HEK293T (cell line): ENCODE results near the gene GDF2.

ENCODE experiments used
- CTCF ChIA-PET: fragments of 350-600 bp; formaldehyde crosslinking; extraction: SDS; loops from one replicate; lab custom pipeline; 2021; ENCODE audit warnings: antibody characterized with exemption, inconsistent platforms; lab: Yijun Ruan, JAX
- POLR2A ChIA-PET: fragments of 350-600 bp; formaldehyde crosslinking; extraction: SDS; loops from one replicate; lab custom pipeline; 2020; ENCODE audit warnings: antibody characterized with exemption, inconsistent platforms; lab: Yijun Ruan, JAX
- DNase-seq: peaks from one replicate; pipeline ENCODE4 v3.0.0; 2012; ENCODE audit warnings: mixed read lengths; ENCODE audit errors: extremely low spot score
- ARNT ChIP-seq: fragments of 450-650 bp; IDR thresholded peaks from 2 replicates; pipeline ENCODE4 v1.6.1; 2017; ENCODE audit warnings: mild to moderate bottlenecking
- BHLHE40 ChIP-seq: fragments of 450-650 bp; IDR thresholded peaks from 2 replicates; pipeline ENCODE4 v1.6.1; 2016; ENCODE audit warnings: mild to moderate bottlenecking, moderate library complexity, borderline replicate concordance
- CTBP1 ChIP-seq: fragments of 450-650 bp; IDR thresholded peaks from 2 replicates; pipeline ENCODE4 v1.6.1; 2016; ENCODE audit warnings: borderline replicate concordance
- ELF4 ChIP-seq: fragments of 450-650 bp; IDR thresholded peaks from 2 replicates; pipeline ENCODE4 v1.6.1; 2017; ENCODE audit warnings: antibody characterized with exemption
- FOXA1 ChIP-seq: fragments of 450-650 bp; IDR thresholded peaks from 2 replicates; pipeline ENCODE4 v1.6.1; 2016; ENCODE audit warnings: mild to moderate bottlenecking
- FOXK2 ChIP-seq: fragments of 450-650 bp; IDR thresholded peaks from 2 replicates; pipeline ENCODE4 v1.6.1; 2016; ENCODE audit warnings: mild to moderate bottlenecking
- FOXM1 ChIP-seq: fragments of 450-650 bp; IDR thresholded peaks from 2 replicates; pipeline ENCODE4 v1.6.1; 2017; ENCODE audit warnings: mild to moderate bottlenecking, borderline replicate concordance
- HDGF ChIP-seq: fragments of 450-650 bp; IDR thresholded peaks from 2 replicates; pipeline ENCODE4 v1.6.1; 2017; ENCODE audit warnings: antibody characterized with exemption, borderline replicate concordance
- L3MBTL2 ChIP-seq: fragments of 450-650 bp; conservative IDR thresholded peaks from 2 replicates; pipeline ENCODE4 v1.6.1; 2016; ENCODE audit warnings: mild to moderate bottlenecking
- LEF1 ChIP-seq: fragments of 450-650 bp; IDR thresholded peaks from 2 replicates; pipeline ENCODE4 v1.6.1; 2017; ENCODE audit warnings: mild to moderate bottlenecking, borderline replicate concordance
- NFRKB ChIP-seq: fragments of 450-650 bp; IDR thresholded peaks from 2 replicates; pipeline ENCODE4 v1.6.1; 2016; ENCODE audit warnings: mild to moderate bottlenecking, moderate library complexity
- SP1 ChIP-seq: fragments of 450-650 bp; IDR thresholded peaks from 2 replicates; pipeline ENCODE4 v1.6.1; 2017
- SUZ12 ChIP-seq: fragments of 450-650 bp; IDR thresholded peaks from 2 replicates; pipeline ENCODE4 v1.6.1; 2016; ENCODE audit warnings: mild to moderate bottlenecking
- TARDBP ChIP-seq: fragments of 450-650 bp; IDR thresholded peaks from 2 replicates; pipeline ENCODE4 v1.6.1; 2016
- ZNF384 ChIP-seq: fragments of 450-650 bp; IDR thresholded peaks from 2 replicates; pipeline ENCODE4 v1.6.1; 2016
- TF ChIP-seq, protein P1 (sequence below): fragments of 450-650 bp; IDR thresholded peaks from 2 replicates; pipeline ENCODE4 v1.6.1; 2016

Gene GDF2

DNA sequence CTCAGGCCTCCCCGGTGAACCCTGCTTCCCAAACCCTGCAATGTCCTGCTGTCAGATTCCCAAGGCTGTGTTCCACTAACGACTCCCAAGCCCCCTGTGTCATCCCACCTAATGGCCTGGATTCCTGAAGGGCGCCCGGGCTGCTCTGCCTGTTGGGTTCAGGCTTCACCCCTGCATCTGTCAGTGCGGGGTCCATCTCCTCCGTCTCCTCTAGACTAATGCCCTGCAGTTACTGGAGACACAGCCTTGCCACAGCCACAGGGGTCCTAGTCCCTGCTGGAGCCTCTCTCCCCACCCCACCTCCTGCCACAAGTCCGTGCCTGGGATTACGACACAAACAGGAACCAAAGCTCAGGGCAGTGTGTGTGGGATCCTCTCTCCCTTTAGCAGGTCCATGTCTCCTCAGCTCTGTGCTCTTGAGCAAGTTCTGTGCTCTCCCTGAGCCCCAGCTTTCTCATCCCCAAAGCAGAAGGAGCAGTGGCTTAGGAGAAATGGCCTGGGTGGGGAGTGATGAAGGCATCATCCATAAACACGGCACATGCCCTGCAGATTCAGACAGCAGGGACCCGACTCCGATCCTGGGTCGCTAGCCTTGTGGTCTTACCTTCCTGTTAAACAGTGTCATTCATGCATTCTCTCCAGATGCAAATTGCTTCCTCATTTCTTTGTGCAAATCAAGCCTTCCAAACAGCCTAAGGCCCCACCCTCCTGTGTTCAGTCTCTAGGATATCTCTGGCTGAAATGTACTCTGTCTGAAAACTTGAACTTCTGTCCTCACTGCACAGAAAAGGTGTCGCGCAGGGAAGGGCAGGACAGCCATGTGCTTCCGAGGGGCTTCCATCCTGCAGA lies 17.7 kb downstream of the GDF2 start:
- ChIA-PET CTCF (interaction anchor here (0.6 to 1.3 kb wide), 7 partner anchors 10 to 110 kb away, joined by 3 to 5 read pairs (median 3); no protein-coding TSS in a partner anchor), POLR2A (interaction anchor here (1.2 kb wide), 1 partner anchor 44 kb away, joined by 3 read pairs; the partner anchor contains the start of gene ZNF488)
- DNase-seq, result no peak
- TF ChIP-seq NFRKB, result no peak
- no peak for TF ChIP-seq CTBP1
- no peak for TF ChIP-seq L3MBTL2

DNA sequence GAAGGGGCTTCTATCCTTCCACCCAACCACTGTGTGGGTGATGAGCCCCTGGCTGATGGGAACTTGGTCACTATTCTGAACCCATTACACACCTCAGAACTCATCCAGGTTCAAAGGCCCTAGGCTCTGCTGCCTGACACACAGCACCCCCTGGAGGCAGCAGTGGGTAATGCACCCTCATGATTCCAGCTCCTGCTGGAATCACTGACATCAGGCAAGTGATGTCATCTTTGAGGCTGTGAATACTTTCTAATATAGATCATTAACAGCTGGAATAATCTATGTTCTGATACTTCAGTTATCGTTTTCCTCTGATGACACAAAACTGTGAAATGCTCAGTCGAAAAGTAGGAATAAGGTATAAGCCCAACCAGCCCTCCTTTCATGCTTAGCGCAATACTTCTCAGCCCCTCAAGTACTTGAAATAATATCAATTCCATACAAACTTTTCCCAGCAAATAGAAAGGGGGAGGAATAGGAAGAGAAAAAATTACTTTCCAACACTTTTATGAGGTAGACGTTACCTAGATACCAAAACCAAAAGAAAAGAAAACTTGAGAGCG lies 18.4 kb downstream of the GDF2 start:
- POLR2A ChIA-PET, result interaction anchor here (1.2 kb wide), 1 partner anchor 44 kb away, joined by 3 read pairs; the partner anchor contains the start of gene ZNF488
- no peak for TF ChIP-seq ARNT
- TF ChIP-seq, protein P1, sequence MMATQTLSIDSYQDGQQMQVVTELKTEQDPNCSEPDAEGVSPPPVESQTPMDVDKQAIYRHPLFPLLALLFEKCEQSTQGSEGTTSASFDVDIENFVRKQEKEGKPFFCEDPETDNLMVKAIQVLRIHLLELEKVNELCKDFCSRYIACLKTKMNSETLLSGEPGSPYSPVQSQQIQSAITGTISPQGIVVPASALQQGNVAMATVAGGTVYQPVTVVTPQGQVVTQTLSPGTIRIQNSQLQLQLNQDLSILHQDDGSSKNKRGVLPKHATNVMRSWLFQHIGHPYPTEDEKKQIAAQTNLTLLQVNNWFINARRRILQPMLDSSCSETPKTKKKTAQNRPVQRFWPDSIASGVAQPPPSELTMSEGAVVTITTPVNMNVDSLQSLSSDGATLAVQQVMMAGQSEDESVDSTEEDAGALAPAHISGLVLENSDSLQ, result no peak
- TF ChIP-seq FOXK2, result no peak
- no peak for TF ChIP-seq SUZ12
- TF ChIP-seq SP1, result no peak
- TF ChIP-seq FOXM1, result no peak
- CTCF ChIA-PET, result interaction anchor here (0.5 to 1.3 kb wide), 7 partner anchors 9 to 109 kb away, joined by 3 to 4 read pairs (median 3); no protein-coding TSS in a partner anchor
- DNase-seq, result peak; percentile 83

DNA sequence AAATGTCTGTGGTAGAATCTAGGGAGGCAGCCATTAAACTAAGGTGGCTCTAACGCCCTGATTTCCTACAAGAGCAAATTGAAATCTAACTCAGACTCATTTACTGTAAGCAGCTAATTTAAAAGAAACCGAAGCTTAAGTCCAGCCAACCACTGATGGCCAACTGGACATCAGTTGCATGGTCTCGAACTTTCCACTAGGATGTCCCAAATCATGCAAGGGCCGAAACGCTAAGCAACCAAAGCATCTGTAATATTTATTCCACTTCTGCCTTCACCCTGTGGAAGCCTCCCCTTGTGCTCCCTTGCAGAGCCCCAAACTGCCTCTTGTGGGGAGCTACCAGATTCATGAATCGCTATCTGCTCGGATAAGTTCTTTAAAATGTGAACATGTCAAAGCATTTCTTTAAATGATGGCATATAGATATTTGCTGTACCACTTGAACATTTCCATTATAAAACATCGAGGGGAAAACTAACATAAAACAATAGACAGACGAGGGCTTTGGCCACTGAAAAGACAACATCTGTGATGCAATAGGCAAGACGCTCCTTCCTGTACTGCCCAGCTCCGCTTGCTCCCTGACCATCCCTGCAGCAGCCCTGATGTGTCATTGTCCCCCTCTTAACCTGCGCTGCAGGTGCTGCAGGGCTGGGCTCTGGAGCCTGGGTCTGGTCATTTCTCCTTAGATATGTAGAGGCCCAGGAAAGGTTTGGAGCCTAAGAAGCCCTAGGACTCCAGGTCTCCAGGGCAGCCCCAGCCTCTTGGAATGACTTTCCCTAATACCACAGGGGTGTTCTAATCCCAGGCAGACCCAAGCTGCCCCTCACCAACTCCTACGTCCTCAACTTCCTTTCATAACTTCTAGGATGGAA lies 23.0 kb downstream of the GDF2 start:
- ChIA-PET POLR2A (no interaction called here), CTCF (interaction anchor here (1.2 kb wide), 1 partner anchor 16 kb away, joined by 4 read pairs; no protein-coding TSS in a partner anchor)
- no peak for DNase-seq
- TF ChIP-seq NFRKB, result no peak
- no peak for TF ChIP-seq BHLHE40
- TF ChIP-seq LEF1, result no peak
- TF ChIP-seq TARDBP, result no peak
- TF ChIP-seq HDGF, result no peak
- TF ChIP-seq CTBP1, result no peak

DNA sequence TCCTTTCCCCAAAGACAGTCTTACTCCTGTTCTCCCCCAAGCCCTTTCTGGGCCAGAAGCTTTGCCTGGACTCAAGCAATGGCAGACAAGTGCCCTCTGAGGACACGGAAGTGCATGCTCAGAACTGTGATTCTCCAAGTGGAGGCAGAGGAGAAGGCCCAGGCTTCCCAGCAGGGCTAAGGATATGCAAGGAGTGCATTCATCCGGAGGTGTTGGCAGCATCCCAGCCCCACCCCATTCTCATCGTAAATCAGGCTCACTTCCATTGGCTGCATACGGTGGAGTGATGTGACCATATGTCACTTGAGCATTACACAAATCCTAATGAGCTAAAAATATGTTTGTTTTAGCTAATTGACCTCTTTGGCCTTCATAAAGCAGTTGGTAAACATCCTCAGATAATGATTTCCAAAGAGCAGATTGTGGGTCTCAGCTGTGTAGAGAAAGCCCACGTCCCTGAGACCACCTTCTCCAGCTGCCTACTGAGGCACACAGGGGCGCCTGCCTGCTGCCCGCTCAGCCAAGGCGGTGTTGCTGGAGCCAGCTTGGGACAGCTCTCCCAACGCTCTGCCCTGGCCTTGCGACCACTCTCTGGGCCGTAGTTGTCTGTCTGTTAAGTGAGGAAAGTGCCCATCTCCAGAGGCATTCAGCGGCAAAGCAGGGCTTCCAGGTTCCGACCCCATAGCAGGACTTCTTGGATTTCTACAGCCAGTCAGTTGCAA lies 24.5 kb downstream of the GDF2 start:
- CTCF ChIA-PET, result interaction anchor here (0.6 kb wide), 1 partner anchor 90 kb away, joined by 4 read pairs; no protein-coding TSS in a partner anchor
- POLR2A ChIA-PET, result no interaction called here
- TF ChIP-seq SP1 (no peak), CTBP1 (no peak), L3MBTL2 (no peak), SUZ12 (no peak), TARDBP (no peak), FOXM1 (no peak), ZNF384 (no peak), FOXA1 (no peak), ELF4 (no peak), FOXK2 (no peak), ARNT (no peak), BHLHE40 (no peak), LEF1 (no peak), NFRKB (no peak), HDGF (no peak)
- TF ChIP-seq, protein P1, result no peak
- no peak for DNase-seq

DNA sequence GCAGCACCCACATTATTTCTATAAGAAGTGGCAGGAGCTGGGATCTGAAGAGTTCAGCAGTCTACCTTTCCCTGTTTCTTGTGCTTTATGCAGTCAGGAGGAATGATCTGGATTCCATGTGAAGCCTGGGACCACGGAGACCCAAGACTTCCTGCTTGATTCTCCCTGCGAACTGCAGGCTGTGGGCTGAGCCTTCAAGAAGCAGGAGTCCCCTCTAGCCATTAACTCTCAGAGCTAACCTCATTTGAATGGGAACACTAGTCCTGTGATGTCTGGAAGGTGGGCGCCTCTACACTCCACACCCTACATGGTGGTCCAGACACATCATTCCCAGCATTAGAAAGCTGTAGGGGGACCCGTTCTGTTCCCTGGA lies 25.0 kb downstream of the GDF2 start:
- ChIA-PET CTCF (interaction anchor here (0.6 kb wide), 1 partner anchor 90 kb away, joined by 4 read pairs; no protein-coding TSS in a partner anchor), POLR2A (no interaction called here)
- no peak for DNase-seq
- TF ChIP-seq FOXA1 (no peak), L3MBTL2 (no peak), NFRKB (no peak), SUZ12 (no peak), ELF4 (no peak), CTBP1 (no peak), LEF1 (no peak), SP1 (no peak), ARNT (no peak), FOXM1 (no peak)

DNA sequence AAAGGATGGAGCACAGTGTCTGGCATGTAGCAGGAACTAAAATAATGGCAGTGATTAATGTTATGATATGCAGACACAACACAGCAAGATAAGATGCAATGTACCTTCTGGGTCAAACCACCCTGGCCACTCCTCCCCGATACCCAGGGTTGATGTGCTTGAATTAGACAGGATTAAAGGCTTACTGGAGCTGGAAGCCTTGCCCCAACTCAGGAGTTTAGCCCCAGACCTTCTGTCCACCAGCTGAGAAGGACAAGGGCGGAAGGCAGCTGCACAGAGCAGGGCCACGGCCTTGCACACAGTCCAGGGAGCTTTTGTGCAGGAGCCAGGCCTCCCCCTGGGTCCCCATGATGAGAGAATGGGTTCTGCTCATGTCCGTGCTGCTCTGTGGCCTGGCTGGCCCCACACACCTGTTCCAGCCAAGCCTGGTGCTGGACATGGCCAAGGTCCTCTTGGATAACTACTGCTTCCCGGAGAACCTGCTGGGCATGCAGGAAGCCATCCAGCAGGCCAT lies 25.9 kb downstream of the GDF2 start, which contains the start of gene RBP3:
RBP3 (plus strand) TSS at position 226 of the 514 bp plus-strand sequence; CDS start at position 348, 122 bp downstream.
- no peak for TF ChIP-seq SUZ12
- TF ChIP-seq BHLHE40, result no peak
- TF ChIP-seq FOXK2, result no peak
- ChIA-PET CTCF (no interaction called here), POLR2A (no interaction called here)
- DNase-seq, result no peak
